ENCODE measurements around the gene DNAJC8.

DNA sequence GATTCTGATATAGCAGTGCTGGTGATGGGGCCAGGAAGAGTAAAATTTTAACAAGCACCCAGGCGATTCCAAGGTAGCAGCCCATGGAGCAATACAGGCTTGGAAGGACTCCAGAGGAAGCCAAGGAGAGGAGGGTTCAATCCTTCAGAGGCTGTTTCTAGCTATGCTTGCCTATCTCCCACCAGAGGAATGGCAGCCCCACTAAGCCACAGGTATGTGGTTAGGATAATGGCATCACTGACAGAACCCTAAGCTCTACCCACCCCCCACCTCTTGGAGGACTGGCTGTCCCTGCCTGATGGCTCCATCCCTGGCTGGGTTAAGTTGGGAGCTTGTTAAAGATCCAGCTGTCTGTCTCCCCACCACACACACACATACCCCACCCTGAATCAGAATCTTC, 37.0 kb downstream of the DNAJC8 start:
- no peak for TF ChIP-seq SIN3A (IDR thresholded peaks at IDR 0.05; ENCODE audit: borderline replicate concordance, insufficient read depth, low read length)
- TF ChIP-seq, protein P1, sequence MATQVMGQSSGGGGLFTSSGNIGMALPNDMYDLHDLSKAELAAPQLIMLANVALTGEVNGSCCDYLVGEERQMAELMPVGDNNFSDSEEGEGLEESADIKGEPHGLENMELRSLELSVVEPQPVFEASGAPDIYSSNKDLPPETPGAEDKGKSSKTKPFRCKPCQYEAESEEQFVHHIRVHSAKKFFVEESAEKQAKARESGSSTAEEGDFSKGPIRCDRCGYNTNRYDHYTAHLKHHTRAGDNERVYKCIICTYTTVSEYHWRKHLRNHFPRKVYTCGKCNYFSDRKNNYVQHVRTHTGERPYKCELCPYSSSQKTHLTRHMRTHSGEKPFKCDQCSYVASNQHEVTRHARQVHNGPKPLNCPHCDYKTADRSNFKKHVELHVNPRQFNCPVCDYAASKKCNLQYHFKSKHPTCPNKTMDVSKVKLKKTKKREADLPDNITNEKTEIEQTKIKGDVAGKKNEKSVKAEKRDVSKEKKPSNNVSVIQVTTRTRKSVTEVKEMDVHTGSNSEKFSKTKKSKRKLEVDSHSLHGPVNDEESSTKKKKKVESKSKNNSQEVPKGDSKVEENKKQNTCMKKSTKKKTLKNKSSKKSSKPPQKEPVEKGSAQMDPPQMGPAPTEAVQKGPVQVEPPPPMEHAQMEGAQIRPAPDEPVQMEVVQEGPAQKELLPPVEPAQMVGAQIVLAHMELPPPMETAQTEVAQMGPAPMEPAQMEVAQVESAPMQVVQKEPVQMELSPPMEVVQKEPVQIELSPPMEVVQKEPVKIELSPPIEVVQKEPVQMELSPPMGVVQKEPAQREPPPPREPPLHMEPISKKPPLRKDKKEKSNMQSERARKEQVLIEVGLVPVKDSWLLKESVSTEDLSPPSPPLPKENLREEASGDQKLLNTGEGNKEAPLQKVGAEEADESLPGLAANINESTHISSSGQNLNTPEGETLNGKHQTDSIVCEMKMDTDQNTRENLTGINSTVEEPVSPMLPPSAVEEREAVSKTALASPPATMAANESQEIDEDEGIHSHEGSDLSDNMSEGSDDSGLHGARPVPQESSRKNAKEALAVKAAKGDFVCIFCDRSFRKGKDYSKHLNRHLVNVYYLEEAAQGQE (IDR thresholded peaks at IDR 0.05; ENCODE audit: insufficient read depth in 1 of 2, low read depth in 2 of 2, low read length in 2 of 2), result no peak
- no peak for TF ChIP-seq POLR2AphosphoS5 (IDR thresholded peaks at IDR 0.05; ENCODE audit: low read depth, low read length)
- no peak for TF ChIP-seq TAF1 (IDR thresholded peaks at IDR 0.05; ENCODE audit: borderline replicate concordance, insufficient read depth, low read length)
- TF ChIP-seq FOXP2 (optimal IDR thresholded peaks at IDR 0.05; ENCODE audit: borderline replicate concordance, extremely low read depth, extremely low read length, insufficient read depth), result no peak

Data from PFSK-1 (cell line).